Stimulated activated CD4-positive, alpha-beta T cell treated with anti-CD3 and anti-CD28 coated beads, Interleukin-4, amount 100 ng/mL, for 24 hours (primary cell): ENCODE data around the gene ATL3.
"Not testable (repeated sequence)": the region's sequence is repeated elsewhere in the genome, so short reads cannot be mapped to it uniquely, and the experiment has no call there.

Experiments
- DNase-seq: peaks from one replicate; pipeline ENCODE4 v3.0.0-alpha.2; 2020

Gene ATL3

GRCh38 chr11:63681321-63682065 lies 10.3 kb upstream of the ATL3 start, which contains the start of gene RTN3:
Gene RTN3, plus strand, starts transcription at chr11:63681500. Its CDS starts 137 bp downstream, at chr11:63681637.
- peak; percentile 98 for DNase-seq

GRCh38 chr11:63680834-63681320 lies 9.7 kb upstream of the ATL3 start:
- DNase-seq: peak; percentile 24

GRCh38 chr11:63673579-63673978 lies 2.4 kb upstream of the ATL3 start:
- no peak for DNase-seq

- DNase-seq: no peak
Observed at GRCh38 chr11:63672936-63673539, 1.9 kb upstream of the ATL3 start.

- DNase-seq: no peak
Observed at GRCh38 chr11:63672156-63672463, 934 bp upstream of the ATL3 start.

- DNase-seq: peak; percentile 31
Observed at GRCh38 chr11:63670433-63671321, 499 bp downstream of the ATL3 start.

- DNase-seq: no peak
Observed at GRCh38 chr11:63670096-63670432, 1.1 kb downstream of the ATL3 start.

- no peak for DNase-seq
Observed at GRCh38 chr11:63667995-63668795, 3.0 kb downstream of the ATL3 start.

- DNase-seq: no peak
Observed at GRCh38 chr11:63666874-63667273, 4.3 kb downstream of the ATL3 start.

- no peak for DNase-seq
Observed at GRCh38 chr11:63663809-63664208, 7.4 kb downstream of the ATL3 start.

GRCh38 chr11:63660972-63661371 lies 10.2 kb downstream of the ATL3 start:
- no peak for DNase-seq

GRCh38 chr11:63652671-63653070 lies 18.5 kb downstream of the ATL3 start:
- no peak for DNase-seq

- DNase-seq: no peak
Observed at GRCh38 chr11:63643205-63643604, 28.0 kb downstream of the ATL3 start.

- DNase-seq: no peak
Observed at GRCh38 chr11:63641727-63642126, 29.4 kb downstream of the ATL3 start.

- DNase-seq: no peak
Observed at GRCh38 chr11:63639199-63639832, 31.9 kb downstream of the ATL3 start.

- not testable (repeated sequence) for DNase-seq
Observed at GRCh38 chr11:63638436-63638835, 32.7 kb downstream of the ATL3 start.

- peak; percentile 73 for DNase-seq
Observed at GRCh38 chr11:63635762-63636465, 35.3 kb downstream of the ATL3 start.

- no peak for DNase-seq
Observed at GRCh38 chr11:63629426-63629825, 41.8 kb downstream of the ATL3 start.

GRCh38 chr11:63623513-63624140 lies 47.5 kb downstream of the ATL3 start:
- DNase-seq: no peak

GRCh38 chr11:63622323-63622722 lies 48.9 kb downstream of the ATL3 start:
- no peak for DNase-seq

- no peak for DNase-seq
Observed at GRCh38 chr11:63621071-63621470, 50.1 kb downstream of the ATL3 start.
